Neuronal stem cell (in vitro differentiated cells): ENCODE measurements around the gene KRTAP12-1.

Experiments used
- DNase-seq: peaks from one replicate; pipeline ENCODE4 v3.0.0-alpha.2; 2013; ENCODE audit warnings: low spot score
- H2AFZ ChIP-seq: one replicate; pipeline ENCODE4 v1.6.1; 2013; ENCODE audit warnings: mild to moderate bottlenecking, low read length, inconsistent platforms
- H2AK5ac ChIP-seq: 2 replicates; pipeline ENCODE4 v1.6.1; 2013; ENCODE audit warnings: low read depth, mild to moderate bottlenecking, inconsistent platforms, low read length, moderate library complexity, mixed read lengths
- H2BK120ac ChIP-seq: 2 replicates; pipeline ENCODE4 v1.6.1; 2013; ENCODE audit warnings: low read depth, mild to moderate bottlenecking, inconsistent platforms, low read length, moderate library complexity, mixed read lengths
- H2BK12ac ChIP-seq: one replicate; pipeline ENCODE4 v1.6.1; 2013; ENCODE audit warnings: low read length, inconsistent platforms
- H2BK15ac ChIP-seq: 2 replicates; pipeline ENCODE4 v1.6.1; 2013; ENCODE audit warnings: mild to moderate bottlenecking, low read length, inconsistent platforms, mixed read lengths
- H2BK5ac ChIP-seq: one replicate; pipeline ENCODE4 v1.6.1; 2013; ENCODE audit warnings: inconsistent platforms, mild to moderate bottlenecking, low read length, moderate library complexity
- H3K14ac ChIP-seq: one replicate; pipeline ENCODE4 v1.6.1; 2013; ENCODE audit warnings: low read length, inconsistent platforms
- H3K18ac ChIP-seq: 2 replicates; pipeline ENCODE4 v1.6.1; 2013; ENCODE audit warnings: low read length, inconsistent platforms
- H3K23ac ChIP-seq: 2 replicates; pipeline ENCODE4 v1.6.1; 2013; ENCODE audit warnings: low read depth, mild to moderate bottlenecking, mixed read lengths, low read length, inconsistent platforms; ENCODE audit not compliant: poor library complexity
- H3K27ac ChIP-seq: replicated peaks from 3 replicates; pipeline ENCODE4 v1.5.1; 2013; ENCODE audit warnings: low read length, inconsistent platforms
- H3K27me3 ChIP-seq, 3 experiments: 2 replicates each; pipeline ENCODE4 v1.6.1; 2013; ENCODE audit warnings: low read length in 3 of 3, mild to moderate bottlenecking in 2 of 3, inconsistent platforms in 1 of 3, low read depth in 1 of 3, mixed read lengths in 1 of 3, moderate library complexity in 1 of 3; ENCODE audit not compliant: control insufficient read depth in 3 of 3, insufficient read depth in 3 of 3
- H3K36me3 ChIP-seq, 2 donors: replicated peaks in 1 of 2; 2 replicates each; pipeline ENCODE4 v1.6.1; 2013; ENCODE audit warnings: low read length in 2 of 2; ENCODE audit not compliant: control insufficient read depth in 2 of 2, insufficient read depth in 2 of 2
- H3K4ac ChIP-seq: 2 replicates; pipeline ENCODE4 v1.6.1; 2013; ENCODE audit warnings: inconsistent platforms, mild to moderate bottlenecking, low read length, moderate library complexity
- H3K4me1 ChIP-seq, 2 donors: 1 replicate in 1 of 2; 2 replicates in 1 of 2; pipeline ENCODE4 v1.6.1; 2013; ENCODE audit warnings: low read length in 2 of 2, low read depth in 1 of 2; ENCODE audit not compliant: control insufficient read depth in 2 of 2, insufficient read depth in 1 of 2
- H3K4me2 ChIP-seq: one replicate; pipeline ENCODE4 v1.6.1; 2013; ENCODE audit warnings: mild to moderate bottlenecking, low read length, inconsistent platforms; ENCODE audit not compliant: insufficient read depth, poor library complexity, severe bottlenecking
- H3K4me3 ChIP-seq, 2 donors: 2 replicates each; pipeline ENCODE4 v1.5.1; 2013; ENCODE audit warnings: low read length in 2 of 2, mild to moderate bottlenecking in 2 of 2, inconsistent platforms in 1 of 2, moderate library complexity in 1 of 2
- H3K79me1 ChIP-seq: one replicate; pipeline ENCODE4 v1.6.1; 2013; ENCODE audit warnings: low read depth, mild to moderate bottlenecking, inconsistent platforms, low read length, moderate library complexity
- H3K9ac ChIP-seq: one replicate; pipeline ENCODE4 v1.6.1; 2013; ENCODE audit warnings: mild to moderate bottlenecking, low read depth, low read length, inconsistent platforms; ENCODE audit not compliant: poor library complexity
- H3K9me3 ChIP-seq, 2 donors: replicated peaks in 1 of 2; 2 replicates each; pipeline versions ENCODE3 to v1.6.1; 2013; ENCODE audit warnings: low read length in 2 of 2, mild to moderate bottlenecking in 2 of 2, inconsistent platforms in 1 of 2, low read depth in 1 of 2, mixed read lengths in 1 of 2, moderate library complexity in 1 of 2; ENCODE audit not compliant: control insufficient read depth in 2 of 2, insufficient read depth in 1 of 2
- H4K8ac ChIP-seq: one replicate; pipeline ENCODE4 v1.6.1; 2013; ENCODE audit warnings: low read depth, mild to moderate bottlenecking, inconsistent platforms, low read length, moderate library complexity
- H4K91ac ChIP-seq: one replicate; pipeline ENCODE4 v1.6.1; 2013; ENCODE audit warnings: low read length, low read depth, mild to moderate bottlenecking, inconsistent platforms; ENCODE audit not compliant: poor library complexity
- WGBS, 2 donors: extraction: QIAGEN DNeasy Blood & Tissue Kit; methylation state at CpG; one replicate each; pipeline ENCODE4 v1.1.7; 2013; ENCODE audit warnings: missing lambda C conversion rate in 2 of 2, mixed read lengths in 1 of 2; ENCODE audit not compliant: insufficient read length in 2 of 2, insufficient replicate concordance in 1 of 2; ENCODE audit errors: extremely low coverage in 2 of 2; 5-methylcytosine and 5-hydroxymethylcytosine counted together

Gene KRTAP12-1

GRCh38 chr21:44695184-44695583 lies 13.2 kb upstream of the KRTAP12-1 start:
- Histone ChIP-seq H2AK5ac (no peak overlapping the region), H2BK5ac (no peak overlapping the region), H3K4me1 (peaks cover 7 to 14% of the 10 kb centered on the region in 2 donors), H3K79me1 (no peaks in the 10 kb centered on the region), H3K14ac (no peak overlapping the region), H3K27ac (no peak overlapping the region), H2BK12ac (no peak overlapping the region), H4K8ac (no peak overlapping the region), H4K91ac (no peak overlapping the region), H3K9me3 (peaks cover 0 to 3% of the 10 kb centered on the region in 2 donors), H3K4me2 (no peak overlapping the region), H3K27me3 (peaks cover 0 to 29% (median 0%) of the 10 kb centered on the region in 3 experiments), H2AFZ (no peak overlapping the region), H3K9ac (no peak overlapping the region), H3K18ac (no peak overlapping the region), H3K36me3 (no peaks in the 10 kb centered on the region), H3K4ac (no peak overlapping the region), H2BK120ac (no peak overlapping the region), H3K23ac (no peak overlapping the region), H2BK15ac (no peak overlapping the region), H3K4me3 (no peak overlapping the region)
- no CpG with 5 or more reads among the region's 8 CpGs for WGBS, 2 donors
- DNase-seq, result no peak

GRCh38 chr21:44694776-44695175 lies 12.8 kb upstream of the KRTAP12-1 start:
- no peak for DNase-seq
- H2BK120ac ChIP-seq, result no peak overlapping the region
- H3K36me3 ChIP-seq, result no peaks in the 10 kb centered on the region
- no peak overlapping the region for H3K14ac ChIP-seq
- no CpG with 5 or more reads among the region's 11 CpGs for WGBS, 2 donors
- no peak overlapping the region for H3K23ac ChIP-seq
- H2AFZ ChIP-seq, result no peak overlapping the region
- H3K4ac ChIP-seq, result no peak overlapping the region
- no peak overlapping the region for H2BK12ac ChIP-seq
- H3K79me1 ChIP-seq, result no peaks in the 10 kb centered on the region
- H3K27ac ChIP-seq, result no peak overlapping the region
- H3K9me3 ChIP-seq, result peaks cover 0 to 3% of the 10 kb centered on the region in 2 donors
- no peak overlapping the region for H3K4me2 ChIP-seq
- no peak overlapping the region for H2BK5ac ChIP-seq
- no peak overlapping the region for H4K8ac ChIP-seq
- H3K4me1 ChIP-seq, result peaks cover 5 to 12% of the 10 kb centered on the region in 2 donors
- no peak overlapping the region for H2AK5ac ChIP-seq
- no peak overlapping the region for H3K9ac ChIP-seq
- no peak overlapping the region for H4K91ac ChIP-seq
- no peak overlapping the region for H2BK15ac ChIP-seq
- H3K4me3 ChIP-seq, result no peak overlapping the region
- H3K27me3 ChIP-seq, result peaks cover 0 to 25% (median 0%) of the 10 kb centered on the region in 3 experiments
- H3K18ac ChIP-seq, result no peak overlapping the region

- H3K36me3 ChIP-seq, result no peaks in the 10 kb centered on the region
- H3K4me1 ChIP-seq, result peaks cover 2 to 8% of the 10 kb centered on the region in 2 donors
- H4K91ac ChIP-seq, result no peak overlapping the region
- no peak overlapping the region for H2BK12ac ChIP-seq
- H3K18ac ChIP-seq, result no peak overlapping the region
- no peak overlapping the region for H3K4me2 ChIP-seq
- H3K4me3 ChIP-seq, result no peak overlapping the region
- H3K27me3 ChIP-seq, result peaks cover 0 to 13% (median 0%) of the 10 kb centered on the region in 3 experiments
- no peak for DNase-seq
- H3K23ac ChIP-seq, result no peak overlapping the region
- H2BK5ac ChIP-seq, result no peak overlapping the region
- no peak overlapping the region for H2AFZ ChIP-seq
- H2AK5ac ChIP-seq, result no peak overlapping the region
- H3K27ac ChIP-seq, result no peak overlapping the region
- H3K79me1 ChIP-seq, result no peaks in the 10 kb centered on the region
- H3K9ac ChIP-seq, result no peak overlapping the region
- H3K14ac ChIP-seq, result no peak overlapping the region
- peaks cover 0 to 3% of the 10 kb centered on the region in 2 donors for H3K9me3 ChIP-seq
- H2BK120ac ChIP-seq, result no peak overlapping the region
- H3K4ac ChIP-seq, result no peak overlapping the region
- no peak overlapping the region for H4K8ac ChIP-seq
- no peak overlapping the region for H2BK15ac ChIP-seq
- WGBS, 2 donors, result no CpG with 5 or more reads among the region's 2 CpGs
Measured at GRCh38 chr21:44692798-44693512, 11.0 kb upstream of the KRTAP12-1 start.

- Histone ChIP-seq H2AK5ac (no peak overlapping the region), H3K9ac (no peak overlapping the region), H2BK120ac (no peak overlapping the region), H4K8ac (no peak overlapping the region), H3K36me3 (no peaks in the 10 kb centered on the region), H3K4me2 (no peak overlapping the region), H3K27ac (no peak overlapping the region), H3K23ac (no peak overlapping the region), H3K4me3 (no peak overlapping the region), H3K18ac (no peak overlapping the region), H3K79me1 (no peaks in the 10 kb centered on the region), H3K4ac (no peak overlapping the region), H3K9me3 (peaks cover 0 to 3% of the 10 kb centered on the region in 2 donors), H3K27me3 (peaks cover 0 to 19% (median 0%) of the 10 kb centered on the region in 3 experiments), H3K14ac (no peak overlapping the region), H2BK12ac (no peak overlapping the region), H2BK15ac (no peak overlapping the region), H2AFZ (no peak overlapping the region), H4K91ac (no peak overlapping the region), H2BK5ac (no peak overlapping the region), H3K4me1 (peaks cover 2 to 8% of the 10 kb centered on the region in 2 donors)
- no peak for DNase-seq
- WGBS, 2 donors, result no CpG with 5 or more reads among the region's 2 CpGs
Measured at GRCh38 chr21:44691686-44692085, 9.7 kb upstream of the KRTAP12-1 start.
